BLaER1 treated with 17β-estradiol and CSF1 and Interleukin-3, amounts not matched to agents 10 nM and 100 nM (cell line): ENCODE results near the gene SPTBN1.

Experiments
- H3K27ac ChIP-seq, 11 experiments: shearing (Covaris generic); formaldehyde crosslinking; 2 replicates each; pipeline ENCODE4 v1.8.1; 2022
- H3K27me3 ChIP-seq, 11 experiments: shearing (Covaris generic); formaldehyde crosslinking; 2 replicates each; pipeline ENCODE4 v1.8.1; 2022
- H3K36me3 ChIP-seq, 11 experiments: shearing (Covaris generic); formaldehyde crosslinking; 2 replicates each; pipeline ENCODE4 v1.8.1; 2022
- H3K4me1 ChIP-seq, 10 experiments: shearing (Covaris generic); formaldehyde crosslinking; 2 replicates each; pipeline ENCODE4 v1.8.1; 2022
- H3K4me2 ChIP-seq, 11 experiments: shearing (Covaris generic); formaldehyde crosslinking; 2 replicates each; pipeline ENCODE4 v1.8.1; 2022
- H3K4me3 ChIP-seq, 10 experiments: shearing (Covaris generic); formaldehyde crosslinking; 2 replicates each; pipeline ENCODE4 v1.8.1; 2022
- H3K9ac ChIP-seq, 11 experiments: shearing (Covaris generic); formaldehyde crosslinking; 2 replicates each; pipeline ENCODE4 v1.8.1; 2022
- H3K9me3 ChIP-seq, 11 experiments: shearing (Covaris generic); formaldehyde crosslinking; replicated peaks in 1 of 11; 2 replicates each; pipeline ENCODE4 v1.8.1; 2022
- H4K20me1 ChIP-seq, 11 experiments: shearing (Covaris generic); formaldehyde crosslinking; 2 replicates each; pipeline ENCODE4 v1.8.1; 2022
- Cebpa-rat ChIP-seq, 11 experiments: shearing (Covaris generic); IDR thresholded peaks; 2 replicates each; pipeline ENCODE4 v1.8.1; 2022

Gene SPTBN1

DNA sequence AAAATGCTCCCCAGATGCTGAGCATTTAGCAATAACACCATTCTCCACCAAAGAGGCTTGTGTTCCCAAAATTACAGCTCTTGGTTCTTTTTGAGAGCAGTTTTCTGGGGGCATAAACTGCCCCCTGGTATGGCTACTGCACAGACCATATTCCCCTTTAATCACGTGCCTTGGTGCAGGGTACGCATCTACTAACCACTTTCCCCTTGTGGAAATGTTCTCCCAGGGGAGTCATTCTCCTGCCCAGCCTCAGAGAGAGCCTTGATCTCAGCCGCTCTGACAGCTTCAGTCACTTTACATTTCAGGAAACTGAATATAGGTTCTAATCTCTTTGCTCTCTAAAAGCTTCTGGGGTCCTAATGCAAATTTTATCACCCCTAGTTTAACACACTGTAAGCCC lies 222.6 kb downstream of the SPTBN1 start:
- no peak overlapping the region for H3K27ac ChIP-seq
- peaks cover 42 to 50% (median 44%) of the 10 kb centered on the region in 10 experiments for H3K4me1 ChIP-seq
- H3K4me3 ChIP-seq: no peak overlapping the region
- TF ChIP-seq Cebpa-rat (IDR thresholded peaks at IDR 0.05): no peak
- peak overlapping the region; percentile 1 to 67 (median 51); a peak in 17 of 22 replicates for H3K4me2 ChIP-seq
- peaks cover 0 to 21% (median 0%) of the 10 kb centered on the region in 11 experiments; a peak in 4 of 22 replicates for H4K20me1 ChIP-seq
- H3K9me3 ChIP-seq: peaks cover 0 to 28% (median 8%) of the 10 kb centered on the region in 11 experiments; a peak in 16 of 22 replicates
- no peak overlapping the region for H3K9ac ChIP-seq
- H3K27me3 ChIP-seq: peaks cover 0 to 65% (median 9%) of the 10 kb centered on the region in 11 experiments; a peak in 13 of 22 replicates
- no peaks in the 10 kb centered on the region for H3K36me3 ChIP-seq

GRCh38 chr2:54680397-54681041 lies 224.4 kb downstream of the SPTBN1 start:
- no peak for TF ChIP-seq Cebpa-rat (IDR thresholded peaks at IDR 0.05)
- Histone ChIP-seq H3K36me3 (no peaks in the 10 kb centered on the region), H3K4me1 (peaks cover 32 to 48% (median 38%) of the 10 kb centered on the region in 10 experiments), H3K27me3 (peaks cover 0 to 68% (median 9%) of the 10 kb centered on the region in 11 experiments; a peak in 13 of 22 replicates), H3K9ac (no peak overlapping the region), H3K4me3 (no peak overlapping the region), H3K27ac (no peak overlapping the region), H3K4me2 (peak overlapping the region; percentile 33 to 72 (median 59); a peak in 20 of 22 replicates), H3K9me3 (peaks cover 0 to 35% (median 8%) of the 10 kb centered on the region in 11 experiments; a peak in 16 of 22 replicates), H4K20me1 (peaks cover 0 to 21% (median 0%) of the 10 kb centered on the region in 11 experiments; a peak in 4 of 22 replicates)

GRCh38 chr2:54681416-54681815 lies 225.3 kb downstream of the SPTBN1 start:
- Histone ChIP-seq H3K4me2 (peak overlapping the region in 7 of 11 experiments; percentile 2 to 72 (median 56); a peak in 11 of 22 replicates), H3K9ac (no peak overlapping the region), H4K20me1 (peaks cover 0 to 21% (median 0%) of the 10 kb centered on the region in 11 experiments; a peak in 4 of 22 replicates), H3K36me3 (no peaks in the 10 kb centered on the region), H3K27ac (no peak overlapping the region), H3K27me3 (peaks cover 0 to 67% (median 9%) of the 10 kb centered on the region in 11 experiments; a peak in 13 of 22 replicates), H3K4me1 (peaks cover 32 to 48% (median 38%) of the 10 kb centered on the region in 10 experiments), H3K4me3 (no peak overlapping the region), H3K9me3 (peaks cover 0 to 35% (median 8%) of the 10 kb centered on the region in 11 experiments; a peak in 16 of 22 replicates)
- TF ChIP-seq Cebpa-rat (IDR thresholded peaks at IDR 0.05): no peak

DNA sequence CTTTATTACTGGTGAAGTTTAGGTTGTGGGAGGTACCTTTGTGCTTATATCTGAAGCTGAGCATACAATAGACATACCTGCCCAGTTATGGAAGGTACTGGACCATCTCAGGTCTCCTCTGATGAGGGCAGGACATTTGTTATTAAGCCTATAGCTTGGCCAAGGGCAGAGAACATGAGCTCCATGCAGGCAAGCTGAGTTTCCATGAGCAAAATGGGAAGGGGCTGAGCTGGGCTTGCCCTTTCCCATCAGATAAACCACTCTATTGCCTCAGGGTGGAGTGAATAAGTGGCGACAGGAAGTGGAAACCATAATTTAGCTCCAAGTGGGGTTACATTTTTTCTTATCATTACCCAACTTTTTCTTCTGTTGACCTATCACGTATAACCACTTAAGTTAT lies 227.5 kb downstream of the SPTBN1 start:
- H3K4me1 ChIP-seq: peaks cover 32 to 45% (median 38%) of the 10 kb centered on the region in 10 experiments
- H3K36me3 ChIP-seq: no peaks in the 10 kb centered on the region
- peaks cover 0 to 4% (median 0%) of the 10 kb centered on the region in 11 experiments; a peak in 2 of 22 replicates for H4K20me1 ChIP-seq
- H3K9me3 ChIP-seq: peaks cover 0 to 35% (median 8%) of the 10 kb centered on the region in 11 experiments; a peak in 16 of 22 replicates
- H3K4me3 ChIP-seq: no peak overlapping the region
- no peak overlapping the region for H3K27ac ChIP-seq
- peaks cover 0 to 54% (median 0%) of the 10 kb centered on the region in 11 experiments; a peak in 7 of 22 replicates for H3K27me3 ChIP-seq
- no peak overlapping the region for H3K9ac ChIP-seq
- H3K4me2 ChIP-seq: no peak overlapping the region
- no peak for TF ChIP-seq Cebpa-rat (IDR thresholded peaks at IDR 0.05)

DNA sequence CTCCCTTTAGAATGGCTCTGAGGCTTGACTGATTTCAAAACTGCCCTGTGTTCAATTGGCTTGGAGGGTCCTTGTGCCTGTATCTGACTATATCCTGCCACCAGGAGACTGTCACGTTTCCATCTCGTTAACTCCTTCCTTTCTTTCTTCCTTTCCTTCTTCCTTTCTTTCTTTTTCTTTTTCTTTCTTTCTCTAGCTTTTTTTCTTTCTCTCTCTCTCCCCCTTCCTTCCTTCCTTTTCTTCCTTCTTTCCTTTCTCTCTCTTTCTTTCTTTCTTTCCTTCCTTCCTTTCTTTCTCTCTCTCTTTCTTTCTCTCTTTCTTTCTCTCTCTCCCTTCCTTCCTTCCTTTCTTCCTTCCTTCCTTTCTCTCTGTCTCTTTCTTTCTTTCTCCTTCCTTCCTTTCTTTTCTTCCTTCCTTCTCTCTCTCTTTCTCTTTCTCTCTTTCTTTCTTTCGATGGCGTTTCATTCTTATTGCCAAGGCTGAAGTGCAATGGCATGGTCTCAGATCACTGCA lies 229.2 kb downstream of the SPTBN1 start:
- Histone ChIP-seq H3K9me3 (peaks cover 0 to 42% (median 8%) of the 10 kb centered on the region in 11 experiments; a peak in 16 of 22 replicates), H3K4me2 (no peak overlapping the region), H3K9ac (no peak overlapping the region), H3K4me1 (peaks cover 18 to 28% (median 22%) of the 10 kb centered on the region in 10 experiments), H3K27ac (no peak overlapping the region), H3K36me3 (no peaks in the 10 kb centered on the region), H3K27me3 (peaks cover 0 to 42% (median 0%) of the 10 kb centered on the region in 11 experiments; a peak in 5 of 22 replicates), H4K20me1 (no peaks in the 10 kb centered on the region), H3K4me3 (no peak overlapping the region)
- no peak for TF ChIP-seq Cebpa-rat (IDR thresholded peaks at IDR 0.05)

- H3K4me2 ChIP-seq: peak overlapping the region; percentile 19 to 64 (median 54)
- H3K36me3 ChIP-seq: no peaks in the 10 kb centered on the region
- H3K27me3 ChIP-seq: peaks cover 0 to 38% (median 0%) of the 10 kb centered on the region in 11 experiments; a peak in 4 of 22 replicates
- no peaks in the 10 kb centered on the region for H4K20me1 ChIP-seq
- peaks cover 7 to 15% (median 13%) of the 10 kb centered on the region in 10 experiments; a peak in 19 of 20 replicates for H3K4me1 ChIP-seq
- H3K9me3 ChIP-seq: peaks cover 0 to 25% (median 0%) of the 10 kb centered on the region in 11 experiments; a peak in 8 of 22 replicates
- H3K9ac ChIP-seq: no peak overlapping the region
- no peak overlapping the region for H3K27ac ChIP-seq
- no peak for TF ChIP-seq Cebpa-rat (IDR thresholded peaks at IDR 0.05)
- no peak overlapping the region for H3K4me3 ChIP-seq
These were observed 231.5 kb downstream of the SPTBN1 start for GRCh38 chr2:54687595-54688152.

DNA sequence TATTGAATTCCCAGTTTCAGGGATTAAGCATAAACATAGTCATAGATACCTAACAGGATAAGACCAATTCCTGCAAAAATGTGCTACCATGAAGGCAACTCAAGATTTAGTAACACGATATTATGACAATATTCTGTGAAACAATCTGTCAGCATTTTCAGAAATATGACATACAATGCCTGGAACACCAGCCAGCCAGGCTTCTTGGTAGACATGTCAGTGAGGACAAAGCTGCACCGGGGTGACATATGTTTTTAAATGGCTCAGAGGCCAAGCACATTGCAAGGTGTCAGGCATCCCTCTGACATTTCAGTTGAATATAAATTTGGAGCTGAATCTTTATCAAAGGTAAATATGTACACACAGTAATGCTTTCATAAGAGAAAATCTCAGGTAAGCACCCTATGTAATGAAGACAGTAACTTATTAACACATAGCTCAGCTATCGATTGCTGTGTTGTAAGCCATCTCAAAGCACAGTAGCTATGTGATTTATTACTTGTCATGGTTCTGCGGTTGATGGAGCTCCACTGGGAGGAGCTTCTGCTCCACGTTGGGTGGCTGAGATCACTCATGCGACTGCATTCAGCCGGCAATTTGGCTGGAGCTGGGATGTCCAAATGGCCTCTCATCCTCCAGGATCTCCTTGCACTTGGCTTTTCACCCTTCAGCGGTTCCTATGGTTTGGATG lies 235.5 kb downstream of the SPTBN1 start:
- TF ChIP-seq Cebpa-rat (IDR thresholded peaks at IDR 0.05): no peak
- H3K4me2 ChIP-seq: no peak overlapping the region
- peaks cover 0 to 10% (median 0%) of the 10 kb centered on the region in 11 experiments; a peak in 1 of 22 replicates for H3K27me3 ChIP-seq
- no peaks in the 10 kb centered on the region for H3K36me3 ChIP-seq
- no peaks in the 10 kb centered on the region for H4K20me1 ChIP-seq
- H3K27ac ChIP-seq: no peak overlapping the region
- H3K9ac ChIP-seq: no peak overlapping the region
- H3K9me3 ChIP-seq: 0 out of 22 replicates have a peak, but pooled peaks cover 0 to 7% (median 0%) of the 10 kb centered on the region in 11 experiments
- H3K4me3 ChIP-seq: no peak overlapping the region
- H3K4me1 ChIP-seq: peaks cover 7 to 15% (median 13%) of the 10 kb centered on the region in 10 experiments; a peak in 19 of 20 replicates

- Histone ChIP-seq H3K27ac (no peak overlapping the region), H3K36me3 (no peaks in the 10 kb centered on the region)
- no peak for TF ChIP-seq Cebpa-rat (IDR thresholded peaks at IDR 0.05)
These were observed 236.4 kb downstream of the SPTBN1 start for GRCh38 chr2:54692556-54692955.

More at GRCh38 chr2:54692556-54692955, 236.4 kb downstream of the SPTBN1 start:
- Histone ChIP-seq H3K9me3 (peaks cover 0 to 7% (median 0%) of the 10 kb centered on the region in 11 experiments; a peak in 2 of 22 replicates), H3K4me3 (no peak overlapping the region), H4K20me1 (no peaks in the 10 kb centered on the region), H3K9ac (no peak overlapping the region), H3K4me1 (peaks cover 4 to 10% (median 8%) of the 10 kb centered on the region in 10 experiments; a peak in 19 of 20 replicates), H3K27me3 (peaks cover 0 to 7% (median 0%) of the 10 kb centered on the region in 11 experiments; a peak in 1 of 22 replicates), H3K4me2 (no peak overlapping the region)
